SKM-1 treated with dmso at 0.1 percent for 144 hours (cell line): Measurements from ENCODE around the gene ATRNL1.
"Not testable (repeated sequence)": the region's sequence is repeated elsewhere in the genome, so short reads cannot be mapped to it uniquely, and the experiment has no call there.

Experiments
- DNase-seq: peaks from one replicate; lab custom pipeline; 2025; ENCODE audit not compliant: unreplicated experiment; lab: John Stamatoyannopoulos, UW

Gene ATRNL1

GRCh38 chr10:115173915-115174443 is 80.8 kb downstream of the ATRNL1 start:
- DNase-seq, result no peak

GRCh38 chr10:115207276-115207675 is 114.1 kb downstream of the ATRNL1 start:
- DNase-seq, result not testable (repeated sequence)

GRCh38 chr10:115209133-115209532 is 116.0 kb downstream of the ATRNL1 start:
- DNase-seq, result no peak

GRCh38 chr10:115214829-115215228 is 121.7 kb downstream of the ATRNL1 start:
- no peak for DNase-seq

GRCh38 chr10:115219203-115219602 is 126.0 kb downstream of the ATRNL1 start:
- DNase-seq, result no peak

GRCh38 chr10:115222039-115222438 is 128.9 kb downstream of the ATRNL1 start:
- no peak for DNase-seq

GRCh38 chr10:115239761-115240160 is 146.6 kb downstream of the ATRNL1 start:
- DNase-seq, result no peak

GRCh38 chr10:115250784-115251183 is 157.6 kb downstream of the ATRNL1 start:
- DNase-seq, result no peak

GRCh38 chr10:115253765-115254164 is 160.6 kb downstream of the ATRNL1 start:
- DNase-seq, result not testable (repeated sequence)

GRCh38 chr10:115272482-115272881 is 179.3 kb downstream of the ATRNL1 start:
- DNase-seq, result no peak

GRCh38 chr10:115278294-115278693 is 185.1 kb downstream of the ATRNL1 start:
- DNase-seq, result no peak

- DNase-seq, result no peak
Measured at GRCh38 chr10:115295213-115295805, 202.1 kb downstream of the ATRNL1 start.

- DNase-seq, result no peak
Measured at GRCh38 chr10:115300080-115300479, 206.9 kb downstream of the ATRNL1 start.

GRCh38 chr10:115319669-115320068 is 226.5 kb downstream of the ATRNL1 start:
- not testable (repeated sequence) for DNase-seq

GRCh38 chr10:115321360-115321759 is 228.2 kb downstream of the ATRNL1 start:
- DNase-seq, result no peak

GRCh38 chr10:115328331-115328730 is 235.2 kb downstream of the ATRNL1 start:
- no peak for DNase-seq

- DNase-seq, result no peak
Measured at GRCh38 chr10:115335366-115335765, 242.2 kb downstream of the ATRNL1 start.

GRCh38 chr10:115355162-115355760 is 262.1 kb downstream of the ATRNL1 start:
- DNase-seq, result peak; percentile 59

GRCh38 chr10:115367920-115368319 is 274.8 kb downstream of the ATRNL1 start:
- DNase-seq, result not testable (repeated sequence)

GRCh38 chr10:115379064-115379463 is 285.9 kb downstream of the ATRNL1 start:
- no peak for DNase-seq

GRCh38 chr10:115384665-115385064 is 291.5 kb downstream of the ATRNL1 start:
- DNase-seq, result no peak

GRCh38 chr10:115390607-115391006 is 297.4 kb downstream of the ATRNL1 start:
- no peak for DNase-seq

- no peak for DNase-seq
Measured at GRCh38 chr10:115398026-115398425, 304.9 kb downstream of the ATRNL1 start.
